Right ventricle myocardium inferior (tissue), 1 donor: ENCODE measurements around the gene GNG7. TPM values are rescaled to one million over a fixed set of nuclear protein-coding genes. Genes with fewer than 3 reads are reported as not detected.
A peak's percentile ranks its signal among the peaks of the same experiment; 100 is the strongest.
"Not testable (repeated sequence)": the region's sequence is repeated elsewhere in the genome, so short reads cannot be mapped to it uniquely, and the experiment has no call there.

Experiments used
- ATAC-seq: fragments of 200-7000 bp; cut with Tn5 transposase; one replicate; pipeline ENCODE4 v1.9.1; 2020; ENCODE audit warnings: mild to moderate bottlenecking, moderate library complexity
- DNase-seq: peaks from one replicate; pipeline ENCODE4 v3.0.0; 2021; ENCODE audit errors: missing footprints
- intact Hi-C: fragments of 100-400 bp; cut with DNase I; formaldehyde crosslinking; loops from one replicate; pipeline ENCODE4 v1.11.0; 2022
- total RNA-seq: library from RNA; stranded (reverse); fragmentation: NEBNext Ultra II Directional; extraction: Animal tissue kit (Norgen Biotek cat#: 25700); gene quantifications from one replicate; pipeline ENCODE4 v1.2.1, GENCODE V29; 2021
- donor health status: DM: no; HTN: yes; CAD: no; lungs with severe emphysema.

GNG7 gene
- total RNA-seq, 1 donor from 2014 or later, result 26.7 TPM

GRCh38 chr19:2636141-2636896, 66.2 kb downstream of the GNG7 start:
- no peak for ATAC-seq
- no peak for DNase-seq
- intact Hi-C loops, result loop anchor here (1.0 kb wide), 1 partner anchor 161 kb away; no protein-coding TSS in a partner anchor

GRCh38 chr19:2634960-2635359, 67.5 kb downstream of the GNG7 start:
- ATAC-seq (peak; percentile 17), DNase-seq (no peak)
- intact Hi-C loops, result no loop called here

GRCh38 chr19:2634228-2634951, 68.1 kb downstream of the GNG7 start:
- intact Hi-C loops, result no loop called here
- DNase-seq, result peak; percentile 86
- ATAC-seq, result peak; percentile 82

GRCh38 chr19:2633693-2634075, 68.8 kb downstream of the GNG7 start:
- ATAC-seq (no peak), DNase-seq (no peak)
- intact Hi-C loops, result no loop called here

- ATAC-seq, result no peak
Measured at GRCh38 chr19:2631213-2631821, 71.2 kb downstream of the GNG7 start.

GRCh38 chr19:2630352-2631001, 72.0 kb downstream of the GNG7 start:
- ATAC-seq (no peak), DNase-seq (no peak)
- intact Hi-C loops, result no loop called here

More at GRCh38 chr19:2631213-2631821, 71.2 kb downstream of the GNG7 start:
- no peak for DNase-seq
- intact Hi-C loops, result no loop called here

- intact Hi-C loops, result no loop called here
- ATAC-seq, result no peak
Measured at GRCh38 chr19:2629491-2630351, 72.8 kb downstream of the GNG7 start.

GRCh38 chr19:2628597-2628996, 73.9 kb downstream of the GNG7 start:
- no peak for ATAC-seq
- intact Hi-C loops, result no loop called here
- no peak for DNase-seq

More at GRCh38 chr19:2629491-2630351, 72.8 kb downstream of the GNG7 start:
- DNase-seq, result peak; percentile 59

- DNase-seq (no peak), ATAC-seq (no peak)
- intact Hi-C loops, result no loop called here
Measured at GRCh38 chr19:2627855-2628254, 74.6 kb downstream of the GNG7 start.

- ATAC-seq, result peak; percentile 70
- peak; percentile 90 for DNase-seq
Measured at GRCh38 chr19:2627319-2627829, 75.1 kb downstream of the GNG7 start.

GRCh38 chr19:2625434-2625833, 77.1 kb downstream of the GNG7 start:
- intact Hi-C loops, result no loop called here
- ATAC-seq, result peak; percentile 14
- no peak for DNase-seq

More at GRCh38 chr19:2627319-2627829, 75.1 kb downstream of the GNG7 start:
- intact Hi-C loops, result no loop called here

GRCh38 chr19:2624537-2625091, 77.9 kb downstream of the GNG7 start:
- DNase-seq (peak; percentile 79), ATAC-seq (peak; percentile 74)
- intact Hi-C loops, result no loop called here

GRCh38 chr19:2623798-2624197, 78.7 kb downstream of the GNG7 start:
- intact Hi-C loops, result no loop called here
- DNase-seq, result no peak
- ATAC-seq, result no peak

GRCh38 chr19:2622371-2622961, 80.0 kb downstream of the GNG7 start:
- ATAC-seq, intact Hi-C loops, DNase-seq: not testable (repeated sequence)

- ATAC-seq (no peak), DNase-seq (peak; percentile 7)
- intact Hi-C loops, result loop anchor here (10.0 kb wide), 1 partner anchor 454 kb away; the partner anchor contains the start of gene DOT1L
Measured at GRCh38 chr19:2619076-2619475, 83.4 kb downstream of the GNG7 start.

- ATAC-seq (peak; percentile 35), DNase-seq (peak; percentile 93)
- intact Hi-C loops, result loop anchor here (10.0 kb wide), 1 partner anchor 454 kb away; the partner anchor contains the start of gene DOT1L
Measured at GRCh38 chr19:2618611-2619010, 83.9 kb downstream of the GNG7 start.
